Measurements from ENCODE around the gene SSBP2.
"Not testable (repeated sequence)": the region's sequence is repeated elsewhere in the genome, so short reads cannot be mapped to it uniquely, and the experiment has no call there.

The SSBP2 gene

DNA sequence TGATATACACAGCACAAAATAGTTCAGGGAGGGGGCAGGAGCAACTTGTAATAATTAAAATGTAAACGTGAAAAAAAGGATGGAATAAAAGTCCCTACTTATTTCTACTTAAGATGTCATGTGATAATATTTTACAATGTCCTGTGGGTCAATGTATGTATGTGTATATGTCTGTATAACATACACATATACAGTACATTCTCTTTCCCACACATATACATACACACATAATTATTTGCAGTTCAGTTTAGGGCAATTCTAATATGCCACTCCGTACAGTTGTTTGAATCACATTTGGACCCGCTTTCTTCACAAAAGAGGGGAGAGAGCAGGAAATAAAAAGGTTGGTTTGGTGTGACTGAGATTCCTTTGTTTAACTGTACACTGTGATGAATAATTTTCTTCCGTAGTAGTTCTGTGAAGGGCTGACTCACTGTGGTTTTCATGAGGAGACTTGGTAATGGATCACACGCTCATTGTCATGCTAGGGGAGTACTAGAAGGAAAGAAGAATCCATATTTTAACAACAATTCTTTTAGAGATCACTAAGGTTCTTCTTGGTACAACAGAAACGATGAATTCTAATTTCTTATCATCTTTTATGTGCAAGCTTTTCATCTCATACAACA, 330.7 kb downstream of the SSBP2 start:
- no peak for DNase-seq

DNA sequence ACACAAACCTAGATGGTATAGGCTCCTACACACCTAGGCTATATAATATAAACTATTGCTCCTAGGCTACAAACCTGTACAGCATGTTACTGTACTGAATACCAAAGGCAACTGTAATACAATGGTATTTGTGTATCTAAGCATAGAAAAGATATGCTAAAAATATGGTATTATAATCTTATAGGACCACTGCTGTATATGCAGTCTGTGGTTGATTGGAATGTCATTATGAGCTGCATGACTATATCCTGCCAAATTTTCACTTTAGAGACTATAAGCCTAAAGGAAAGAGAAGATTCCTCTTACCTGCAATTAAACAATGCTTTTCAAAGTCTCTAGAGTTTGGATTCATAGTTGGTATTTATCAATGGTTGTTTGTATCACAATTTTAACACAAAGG, 332.3 kb downstream of the SSBP2 start:
- no peak for DNase-seq

DNA sequence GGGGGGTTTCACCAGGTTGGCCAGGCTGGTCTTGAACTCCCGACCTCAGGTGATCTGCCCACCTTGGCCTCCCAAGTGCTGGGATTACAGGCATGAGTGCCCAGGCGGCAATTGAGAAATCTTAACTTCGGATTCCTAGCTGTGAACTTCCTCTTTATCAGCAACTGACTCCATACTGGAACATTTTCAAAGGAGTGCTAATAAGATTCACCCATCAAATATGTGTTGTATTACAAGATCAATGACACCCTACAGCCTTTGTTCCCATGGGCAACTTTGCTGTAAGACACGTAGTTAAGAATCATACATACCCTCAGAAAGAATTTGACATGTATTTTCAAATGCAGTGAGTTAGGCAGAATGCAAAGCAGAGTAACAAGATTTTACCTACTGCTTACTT, 333.8 kb downstream of the SSBP2 start:
- DNase-seq: no peak

DNA sequence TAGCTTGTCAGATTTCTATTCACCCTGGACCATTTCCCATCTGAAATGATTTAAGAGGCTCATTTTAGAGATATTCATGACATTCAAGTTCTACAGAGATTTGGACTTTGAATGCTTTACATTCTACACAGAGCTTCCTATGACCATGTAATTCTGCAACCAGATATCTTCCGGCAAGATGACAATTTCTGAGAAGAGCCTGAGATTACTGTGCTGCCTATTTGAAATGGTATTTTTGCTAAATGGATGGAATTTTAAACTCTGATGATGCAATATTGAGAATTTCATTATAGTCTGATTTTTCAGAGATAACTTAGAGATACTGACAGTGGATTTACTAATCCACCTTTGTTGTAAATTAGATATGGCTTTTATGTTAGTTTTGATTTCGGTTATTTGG, 341.0 kb downstream of the SSBP2 start:
- no peak for DNase-seq

DNA sequence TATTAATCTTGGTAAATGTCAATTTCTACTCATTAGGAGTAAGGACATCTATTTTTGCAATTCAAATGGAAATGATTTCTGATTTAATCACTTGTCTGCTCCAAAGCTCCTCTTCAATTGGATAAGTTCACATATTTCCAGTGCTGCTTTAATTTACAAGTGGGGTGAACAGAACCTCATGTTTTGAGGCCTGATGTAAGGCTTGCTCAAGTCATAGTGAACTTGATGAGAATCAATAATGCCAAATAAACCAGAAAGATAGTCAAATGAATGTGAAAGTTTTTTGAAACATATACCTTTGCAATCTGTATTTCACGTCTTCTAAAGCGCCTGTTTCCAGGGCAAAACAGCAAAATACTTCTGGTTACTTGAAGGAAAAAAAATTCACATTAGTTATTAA, 341.5 kb downstream of the SSBP2 start:
- DNase-seq: no peak

DNA sequence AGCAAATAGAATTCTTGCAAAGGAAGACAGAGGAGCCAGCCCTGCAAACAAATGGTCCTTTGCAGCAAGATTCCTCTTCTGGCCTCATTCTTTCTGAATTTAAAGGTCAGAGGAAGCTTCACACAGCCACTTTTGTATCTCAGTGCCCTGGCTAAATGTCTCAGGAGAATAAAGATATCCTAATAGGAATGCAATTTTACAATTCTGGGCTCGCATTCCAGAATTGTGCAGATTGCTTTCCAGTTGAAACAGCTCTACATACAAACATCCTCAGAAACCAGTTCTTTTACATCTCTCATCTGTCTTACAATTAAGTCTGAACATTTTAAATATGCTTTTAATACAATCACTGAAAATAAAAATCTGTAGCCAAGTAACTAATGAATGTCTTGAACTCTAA, 342.4 kb downstream of the SSBP2 start:
- DNase-seq: no peak

DNA sequence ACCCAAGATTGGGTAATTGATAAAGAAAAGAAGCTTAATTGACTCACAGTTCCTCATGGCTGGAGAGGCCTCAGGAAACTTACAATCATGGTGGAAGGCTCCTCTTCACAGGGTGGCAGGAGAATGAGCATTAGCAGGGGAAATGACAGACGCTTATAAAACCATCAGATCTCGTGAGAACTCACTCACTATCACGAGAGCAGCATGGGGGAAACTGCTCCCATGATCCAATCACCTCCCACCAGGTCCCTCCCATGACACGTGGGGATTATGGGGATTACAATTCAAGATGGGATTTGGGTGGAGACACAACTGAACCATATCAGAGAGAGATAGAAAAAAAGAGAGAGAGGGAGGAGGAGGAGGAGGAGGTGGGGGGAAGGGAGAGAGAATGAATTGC, 343.1 kb downstream of the SSBP2 start:
- not testable (repeated sequence) for DNase-seq

DNA sequence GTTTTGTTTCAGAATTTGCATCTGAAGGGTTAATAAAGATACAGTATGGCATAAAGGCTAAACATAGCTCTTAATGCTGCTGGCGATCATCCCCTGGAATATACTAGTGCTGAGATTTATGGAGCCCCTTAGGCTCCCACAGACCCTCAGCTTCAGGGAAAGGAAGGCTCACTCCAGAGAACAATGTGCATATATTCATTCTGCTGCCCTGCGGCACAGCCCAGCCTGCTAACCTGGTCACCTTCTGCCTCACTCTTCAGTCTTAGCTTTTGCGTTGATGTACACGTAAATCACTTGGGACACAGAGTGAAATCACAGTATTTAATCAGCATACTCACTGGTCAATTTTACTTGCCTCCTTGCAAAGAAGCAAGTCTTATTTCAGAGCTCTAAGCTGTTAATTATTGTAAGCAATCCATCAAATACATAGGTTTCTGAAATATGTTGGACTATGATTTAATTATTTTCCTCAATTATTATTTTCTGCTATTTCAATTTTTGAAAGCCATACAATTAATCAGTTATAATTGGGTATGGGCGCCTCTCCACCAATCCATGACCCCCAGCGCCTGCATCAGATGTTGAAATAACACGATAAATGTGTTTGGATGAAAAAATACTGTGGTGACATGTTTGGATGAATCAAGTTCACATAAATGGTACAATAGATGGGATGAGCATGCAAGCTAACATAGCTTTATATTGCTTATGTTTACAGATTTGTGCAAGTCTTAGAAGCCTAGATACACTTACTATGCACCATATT, 345.6 kb downstream of the SSBP2 start:
- DNase-seq: no peak

DNA sequence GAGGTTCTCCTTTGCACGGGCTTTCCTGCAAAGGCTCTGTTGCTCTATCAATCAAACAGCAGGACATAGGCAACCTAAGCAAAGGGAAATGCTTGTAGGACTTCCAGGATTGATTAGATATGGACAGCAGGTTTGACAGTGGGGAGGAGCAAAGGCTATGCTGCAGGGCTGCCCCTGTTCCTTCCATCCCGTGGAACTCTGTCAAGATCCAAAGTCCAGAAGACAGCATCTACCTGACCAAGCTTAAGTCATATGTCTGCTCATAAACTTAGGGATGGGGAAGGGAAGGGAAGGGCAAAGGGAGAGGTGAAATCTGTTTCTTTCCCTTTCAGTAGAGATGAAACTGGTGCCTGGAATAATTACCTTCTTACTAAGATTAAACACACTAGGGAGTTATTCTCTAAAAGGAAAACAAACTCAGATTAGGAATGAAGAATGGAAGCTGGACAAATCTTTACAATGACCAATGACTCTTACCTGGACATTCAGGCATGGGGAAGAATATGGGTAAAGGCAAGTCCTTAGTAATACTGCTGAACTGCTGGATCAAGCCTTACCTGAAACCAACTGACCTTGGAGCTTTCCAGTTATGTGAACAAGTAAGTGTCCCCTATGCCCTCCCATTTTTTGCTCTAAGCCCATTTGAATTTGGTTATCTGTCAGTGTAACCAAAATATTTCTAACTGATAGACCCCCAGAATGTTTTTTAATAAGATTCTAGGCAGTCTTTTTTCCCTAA, 348.5 kb downstream of the SSBP2 start:
- DNase-seq: no peak

DNA sequence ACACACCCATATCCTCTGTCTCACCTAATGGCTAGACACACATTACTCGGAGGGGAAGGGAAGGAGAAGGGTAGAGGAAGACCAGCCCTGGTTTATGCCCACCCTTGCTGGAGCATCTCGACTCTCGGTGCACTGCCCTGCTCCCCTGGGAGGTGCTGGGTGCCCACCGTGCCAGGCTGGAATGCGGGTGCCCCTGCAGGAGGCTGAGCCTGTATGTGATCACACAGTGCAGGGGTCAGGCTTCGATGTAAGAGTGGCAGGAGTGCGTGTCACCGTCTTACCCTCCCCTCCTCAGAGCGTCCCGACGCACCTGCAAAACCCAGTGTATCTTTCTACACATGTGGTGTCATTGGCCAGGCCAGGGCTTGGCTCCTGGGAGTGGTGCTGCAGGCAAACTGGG, 349.6 kb downstream of the SSBP2 start:
- DNase-seq: no peak

DNA sequence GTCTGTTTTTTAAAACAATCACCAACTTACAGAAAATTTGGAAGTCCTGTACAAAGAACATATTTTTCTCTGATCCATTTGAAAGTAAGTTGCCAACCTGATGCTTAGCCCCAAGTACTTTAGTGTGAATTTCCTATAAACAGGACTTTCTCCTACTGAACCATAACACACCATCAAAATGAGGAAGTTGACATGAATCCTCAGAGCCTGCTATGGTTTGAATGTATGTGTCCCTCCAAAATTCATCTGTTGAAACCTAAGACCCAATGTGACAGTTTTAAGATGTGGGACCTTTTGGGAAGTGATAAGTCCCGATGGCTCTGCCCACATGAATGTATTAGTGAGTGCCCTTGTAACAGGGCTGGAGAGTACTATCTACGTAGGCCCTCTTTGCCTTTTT, 350.5 kb downstream of the SSBP2 start:
- DNase-seq: no peak

DNA sequence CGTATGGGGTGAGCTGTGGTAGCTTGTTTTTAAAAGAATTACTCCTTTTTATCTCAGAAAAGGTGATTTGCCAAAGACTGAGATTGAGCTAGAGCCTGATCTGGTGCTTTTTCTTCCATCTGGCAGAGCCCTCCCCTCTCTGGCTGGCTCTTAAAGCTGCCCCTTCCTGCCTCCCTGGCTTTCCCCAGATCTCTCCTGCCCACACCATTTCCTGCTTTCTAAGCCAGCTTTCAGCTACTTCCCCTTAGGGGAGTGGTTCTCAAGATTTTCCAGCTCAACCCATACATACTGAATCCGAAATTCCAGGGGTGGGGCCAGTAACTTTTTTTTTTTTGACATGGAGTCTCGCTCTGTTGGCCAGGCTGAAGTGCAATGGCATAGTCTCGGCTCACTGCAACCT, 352.2 kb downstream of the SSBP2 start:
- DNase-seq: no peak

DNA sequence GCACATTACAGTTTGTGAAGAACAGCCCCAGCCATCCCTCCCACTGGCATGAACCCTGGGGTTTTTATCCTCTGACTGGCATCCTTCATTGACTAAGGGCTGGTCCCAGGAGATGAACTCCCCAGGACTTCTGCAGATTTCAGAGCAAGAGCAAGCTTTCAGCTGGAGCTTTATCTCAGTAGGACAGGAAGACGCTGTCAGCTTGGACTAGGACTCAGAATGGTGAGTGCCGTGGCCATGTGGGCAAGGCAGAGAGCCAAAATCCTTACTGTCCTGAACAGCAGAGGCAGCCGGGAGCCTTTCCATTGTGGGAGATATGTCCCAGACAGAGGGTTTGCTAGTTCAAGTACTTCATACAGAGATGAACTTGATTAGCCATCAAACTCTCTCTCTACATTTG, 353.7 kb downstream of the SSBP2 start:
- no peak for DNase-seq

DNA sequence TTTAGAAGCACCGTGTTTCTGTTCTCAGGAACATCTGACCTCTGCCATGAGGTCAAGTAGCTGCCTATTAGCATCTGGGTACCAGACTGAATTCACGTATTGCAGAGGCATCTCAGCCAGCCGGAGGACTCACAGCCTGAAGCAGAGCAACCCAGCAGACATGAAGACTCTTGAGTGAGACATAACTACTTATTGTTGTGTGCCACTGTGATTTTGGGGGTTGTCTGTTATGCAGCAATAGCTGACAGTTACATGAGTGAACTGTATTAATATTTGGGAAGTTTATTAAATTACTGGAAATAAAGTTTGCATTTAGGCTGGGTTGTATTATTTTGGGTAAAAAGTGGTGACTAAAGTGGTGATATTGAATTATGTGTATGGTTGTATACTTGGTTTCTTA, 355.6 kb downstream of the SSBP2 start:
- DNase-seq: no peak

DNA sequence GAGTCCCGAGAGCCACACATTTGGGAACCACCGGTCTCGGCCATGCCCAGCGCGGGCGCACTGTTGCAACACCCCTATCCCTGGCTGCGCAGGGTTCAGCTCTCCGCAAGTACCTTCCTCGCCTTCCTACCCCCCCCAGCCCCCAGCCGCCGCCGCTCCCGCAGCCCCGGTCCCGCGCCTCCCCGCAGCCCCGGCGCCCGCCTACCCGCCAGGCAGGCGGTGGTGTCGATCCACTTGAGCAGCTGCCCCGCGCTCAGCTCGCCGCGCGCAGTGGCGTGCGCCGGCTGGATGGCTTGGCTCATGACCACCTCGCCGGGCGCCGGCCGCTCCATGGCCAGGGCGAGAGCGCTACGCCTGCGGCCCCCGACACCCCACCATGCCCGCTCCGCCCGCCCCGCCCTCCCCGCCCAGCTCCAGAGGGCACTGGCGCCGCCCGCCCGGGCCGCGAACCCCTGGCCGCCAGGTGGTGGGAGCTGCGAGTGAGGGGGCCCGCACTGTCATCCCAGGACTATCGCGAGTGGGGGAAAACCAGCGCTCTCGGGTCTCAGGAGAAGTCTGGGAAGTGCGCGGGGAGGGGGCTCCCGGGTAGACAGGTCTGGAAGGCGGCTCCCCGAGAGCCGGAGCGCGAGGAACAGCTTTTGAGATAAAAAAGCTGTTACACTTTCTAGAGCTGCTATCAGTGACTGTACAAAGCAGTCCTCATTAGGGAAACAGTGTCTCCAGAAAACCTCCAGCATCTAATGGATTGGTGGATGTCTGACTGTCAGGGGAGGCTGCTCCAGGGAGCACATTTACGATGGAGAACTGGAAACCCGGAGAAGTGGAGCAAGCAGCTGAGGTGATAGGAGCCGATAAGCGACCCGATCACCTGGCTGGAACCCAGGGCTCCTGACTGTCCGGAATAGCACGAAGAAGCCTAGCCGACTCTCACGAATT, 356.8 kb downstream of the SSBP2 start, which contains the start of gene ACOT12:
TSS of gene ACOT12 (minus strand) at position 352 of the 936 bp plus-strand sequence. CDS start at position 332, 20 bp downstream.
- DNase-seq: no peak

DNA sequence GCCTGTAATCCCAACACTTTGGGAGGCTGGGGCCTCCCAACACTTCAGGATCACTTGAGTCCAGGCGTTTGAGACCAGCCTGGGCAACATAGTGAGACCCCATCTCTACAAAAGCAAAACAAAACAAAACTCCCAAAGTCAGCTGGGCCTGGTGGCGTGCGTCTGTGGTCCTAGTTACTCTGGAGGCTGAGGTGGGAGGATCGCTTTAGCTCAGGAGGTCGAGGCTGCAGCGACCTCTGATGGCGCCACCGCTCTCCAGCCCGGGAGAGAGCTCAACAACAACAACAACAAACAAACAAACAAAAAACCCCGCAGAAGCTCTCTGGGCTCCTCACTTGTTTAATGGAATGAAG, 357.5 kb downstream of the SSBP2 start:
- no peak for DNase-seq

DNA sequence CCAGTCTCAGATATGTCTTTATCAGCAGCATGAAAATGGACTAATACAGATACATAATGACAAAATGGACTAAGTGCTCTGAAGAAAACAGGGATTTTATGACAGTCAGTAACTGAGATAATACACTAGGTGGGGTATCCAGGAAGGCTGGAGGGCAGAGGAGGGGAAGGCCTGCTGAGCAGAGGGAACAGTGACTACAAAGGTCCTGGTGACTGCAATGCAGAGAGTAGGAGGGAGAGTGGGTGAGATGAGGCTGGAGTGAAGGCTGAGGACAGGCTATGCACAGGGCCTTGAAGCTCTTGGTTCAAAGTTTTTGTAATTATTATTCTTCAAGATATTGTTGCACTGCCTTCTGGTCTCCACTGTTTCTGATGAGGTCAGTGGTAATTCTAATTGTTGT, 361.9 kb downstream of the SSBP2 start:
- no peak for DNase-seq

DNA sequence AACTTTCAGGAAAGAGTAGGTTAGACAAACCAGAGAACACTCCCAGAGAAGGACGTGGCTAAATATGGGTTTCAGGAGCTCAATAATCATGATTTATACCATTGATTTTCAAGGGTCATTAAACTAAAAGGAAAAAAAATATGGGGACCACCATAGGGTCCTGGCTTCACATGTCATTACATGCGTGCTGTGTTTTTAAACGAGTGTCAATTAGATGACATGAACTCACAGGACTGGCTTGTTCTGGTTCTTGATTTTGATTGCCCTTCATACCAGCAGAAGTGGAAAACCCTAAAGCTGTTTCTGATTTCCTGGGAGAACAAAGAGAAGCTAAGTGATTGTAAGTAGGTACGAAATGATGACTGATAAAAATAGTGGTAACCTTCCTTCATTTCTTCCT, 362.7 kb downstream of the SSBP2 start:
- no peak for DNase-seq

DNA sequence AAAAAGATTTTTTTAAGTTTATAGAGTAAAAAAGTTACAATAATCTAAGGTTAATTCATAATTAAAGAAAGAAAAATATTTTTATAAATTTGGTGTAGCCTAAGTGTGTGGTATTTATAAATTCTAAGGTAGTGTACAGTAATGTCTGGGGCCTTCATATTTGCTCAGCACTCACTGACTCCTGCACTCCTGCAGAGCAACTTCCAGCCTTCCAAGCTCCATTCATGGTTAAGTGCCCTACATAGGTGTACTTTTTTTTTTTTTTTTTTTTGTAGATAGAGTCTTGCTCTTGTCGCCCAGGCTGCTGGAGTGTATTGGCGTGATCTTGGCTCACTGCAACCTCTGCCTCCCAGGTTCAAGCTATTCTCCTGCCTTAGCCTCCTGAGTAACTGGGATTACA, 367.0 kb downstream of the SSBP2 start:
- no peak for DNase-seq

DNA sequence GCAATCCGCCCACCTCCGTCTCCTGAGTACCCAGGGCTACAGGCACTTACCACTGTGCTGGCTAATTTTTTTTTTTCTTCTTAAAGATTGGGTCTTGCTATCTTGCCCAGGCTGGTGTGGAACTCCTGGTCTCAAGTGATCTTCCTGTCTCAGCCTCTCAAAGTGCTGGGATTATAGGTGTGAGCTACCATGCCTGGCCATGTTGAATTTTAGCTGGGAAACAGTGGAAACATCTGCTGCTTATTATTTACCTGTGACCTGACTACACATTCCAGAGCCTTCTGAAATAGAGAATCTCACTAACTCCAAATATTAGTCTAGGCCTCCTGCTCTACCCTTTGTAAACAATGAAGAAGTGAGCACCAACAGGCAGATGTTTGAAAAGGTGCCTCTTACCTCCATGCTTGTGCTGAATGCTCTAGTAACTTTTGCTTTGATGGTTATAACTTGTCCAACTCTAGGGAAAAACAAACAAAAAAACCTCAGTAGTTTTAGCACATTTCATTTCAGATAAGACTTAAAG, 379.5 kb downstream of the SSBP2 start:
- DNase-seq: no peak

DNA sequence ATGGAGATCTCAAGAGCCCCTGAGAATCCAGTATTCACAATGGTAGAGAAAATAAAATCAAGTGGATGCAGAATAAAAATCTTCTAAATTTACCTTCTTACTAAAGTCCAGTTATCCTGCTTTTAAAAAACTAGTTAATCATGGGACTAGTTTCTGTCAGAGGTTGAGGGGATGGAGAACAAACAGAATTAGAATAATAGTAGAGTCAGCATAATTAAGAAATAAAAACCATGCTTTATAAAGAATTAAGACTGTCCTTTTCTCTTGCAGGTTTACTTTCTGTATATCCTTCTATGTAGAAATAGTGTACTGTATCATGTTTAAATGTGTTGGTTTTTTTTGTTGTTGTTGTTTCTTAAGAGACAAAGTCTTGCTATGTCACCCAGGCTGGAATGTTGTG, 380.0 kb downstream of the SSBP2 start:
- DNase-seq: no peak

DNA sequence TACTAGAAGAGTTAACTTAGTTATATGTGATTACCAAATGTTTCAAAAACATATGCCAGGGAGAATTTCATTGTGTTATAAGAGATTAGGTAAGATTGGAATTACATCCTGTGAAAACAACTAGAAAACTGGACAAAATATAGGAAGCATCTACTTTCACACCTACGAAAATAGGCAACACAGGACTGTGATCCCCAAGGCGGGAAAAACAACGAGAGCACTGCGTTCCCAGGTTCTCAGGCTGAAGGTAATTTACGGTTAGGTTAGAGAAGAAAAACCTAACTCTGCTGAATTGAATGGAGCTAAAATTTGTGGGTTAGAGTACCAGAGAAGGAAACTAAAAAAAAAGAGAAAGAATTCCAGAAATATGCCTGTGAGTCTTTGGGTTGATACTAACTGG, 385.4 kb downstream of the SSBP2 start:
- DNase-seq: no peak

Data from CD4-positive, alpha-beta T cell treated with Interleukin-12 subunit alpha and Interleukin-12 subunit beta, for 1 hour (primary cell).